ENCODE results near the gene SLC6A8. TPM values are rescaled to one million over a fixed set of nuclear protein-coding genes. Genes with fewer than 3 reads are reported as not detected.

The SLC6A8 gene
- total RNA-seq, 1 donor from 2014 or later = 13.0 TPM

- H3K27me3 ChIP-seq (ENCODE audit: control insufficient read depth in 3 of 3, insufficient read depth in 3 of 3, low read length in 3 of 3) = peaks cover 8 to 12% (median 12%) of the 10 kb centered on the region in 3 donors
- no peak overlapping the region for H3K9ac ChIP-seq (ENCODE audit: low read depth in 1 of 3, low read length in 3 of 3)
- H3K4me1 ChIP-seq (ENCODE audit: control insufficient read depth in 3 of 3, insufficient read depth in 3 of 3, low read length in 3 of 3) = peaks cover 6 to 9% (median 7%) of the 10 kb centered on the region in 3 donors
- no peaks in the 10 kb centered on the region for H3K9me3 ChIP-seq (ENCODE audit: control insufficient read depth in 3 of 3, low read length in 3 of 3)
- H3K36me3 ChIP-seq (ENCODE audit: control insufficient read depth in 3 of 3, insufficient read depth in 3 of 3, low read length in 3 of 3) = no peaks in the 10 kb centered on the region
- H3K4me3 ChIP-seq (ENCODE audit: low read length in 3 of 3) = no peak overlapping the region
- no peak overlapping the region for H3K27ac ChIP-seq (ENCODE audit: low read depth, low read length)
These were observed 21.9 kb upstream of the SLC6A8 start for GRCh38 chrX:153665726-153666306.

- no peaks in the 10 kb centered on the region for H3K36me3 ChIP-seq (ENCODE audit: control insufficient read depth in 3 of 3, insufficient read depth in 3 of 3, low read length in 3 of 3)
- H3K27me3 ChIP-seq (ENCODE audit: control insufficient read depth in 3 of 3, insufficient read depth in 3 of 3, low read length in 3 of 3) = peaks cover 3 to 16% (median 5%) of the 10 kb centered on the region in 3 donors
- no peak overlapping the region for H3K9ac ChIP-seq (ENCODE audit: low read depth in 1 of 3, low read length in 3 of 3)
These were observed 20.3 kb upstream of the SLC6A8 start for GRCh38 chrX:153667281-153667955.

DNA sequence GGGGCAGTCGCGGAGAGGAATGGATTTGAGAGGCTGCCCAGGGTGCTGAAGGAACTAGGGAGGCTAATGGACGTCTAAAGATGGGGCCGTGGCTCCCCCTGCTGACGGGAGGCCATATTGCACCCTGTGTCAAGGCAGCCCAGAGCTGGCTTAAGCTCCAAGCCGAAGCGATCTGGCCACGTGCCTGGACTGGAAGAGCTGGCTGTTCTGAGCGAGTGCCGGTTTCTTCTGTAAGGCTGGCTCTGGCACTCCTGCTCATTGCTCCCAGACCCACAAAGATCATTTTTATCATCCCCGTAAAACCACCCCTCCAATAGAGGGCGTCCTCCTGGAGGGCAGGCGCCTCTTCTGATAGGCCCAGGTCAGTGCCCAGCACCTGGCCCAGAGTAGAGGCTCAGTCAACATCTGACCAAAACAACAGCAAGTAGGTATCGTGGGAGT, 19.8 kb upstream of the SLC6A8 start:
- Histone ChIP-seq H3K9me3 (ENCODE audit: control insufficient read depth in 3 of 3, low read length in 3 of 3) (no peaks in the 10 kb centered on the region), H3K4me3 (ENCODE audit: low read length in 3 of 3) (no peak overlapping the region), H3K9ac (ENCODE audit: low read depth in 1 of 3, low read length in 3 of 3) (no peak overlapping the region), H3K36me3 (ENCODE audit: control insufficient read depth in 3 of 3, insufficient read depth in 3 of 3, low read length in 3 of 3) (no peaks in the 10 kb centered on the region), H3K27me3 (ENCODE audit: control insufficient read depth in 3 of 3, insufficient read depth in 3 of 3, low read length in 3 of 3) (peaks cover 3 to 16% (median 5%) of the 10 kb centered on the region in 3 donors), H3K27ac (ENCODE audit: low read depth, low read length) (no peak overlapping the region), H3K4me1 (ENCODE audit: control insufficient read depth in 3 of 3, insufficient read depth in 3 of 3, low read length in 3 of 3) (peaks cover 6 to 9% (median 7%) of the 10 kb centered on the region in 3 donors)

More at GRCh38 chrX:153667281-153667955, 20.3 kb upstream of the SLC6A8 start:
- no peaks in the 10 kb centered on the region for H3K9me3 ChIP-seq (ENCODE audit: control insufficient read depth in 3 of 3, low read length in 3 of 3)
- H3K4me1 ChIP-seq (ENCODE audit: control insufficient read depth in 3 of 3, insufficient read depth in 3 of 3, low read length in 3 of 3) = peaks cover 6 to 9% (median 7%) of the 10 kb centered on the region in 3 donors
- no peak overlapping the region for H3K4me3 ChIP-seq (ENCODE audit: low read length in 3 of 3)
- H3K27ac ChIP-seq (ENCODE audit: low read depth, low read length) = no peak overlapping the region

DNA sequence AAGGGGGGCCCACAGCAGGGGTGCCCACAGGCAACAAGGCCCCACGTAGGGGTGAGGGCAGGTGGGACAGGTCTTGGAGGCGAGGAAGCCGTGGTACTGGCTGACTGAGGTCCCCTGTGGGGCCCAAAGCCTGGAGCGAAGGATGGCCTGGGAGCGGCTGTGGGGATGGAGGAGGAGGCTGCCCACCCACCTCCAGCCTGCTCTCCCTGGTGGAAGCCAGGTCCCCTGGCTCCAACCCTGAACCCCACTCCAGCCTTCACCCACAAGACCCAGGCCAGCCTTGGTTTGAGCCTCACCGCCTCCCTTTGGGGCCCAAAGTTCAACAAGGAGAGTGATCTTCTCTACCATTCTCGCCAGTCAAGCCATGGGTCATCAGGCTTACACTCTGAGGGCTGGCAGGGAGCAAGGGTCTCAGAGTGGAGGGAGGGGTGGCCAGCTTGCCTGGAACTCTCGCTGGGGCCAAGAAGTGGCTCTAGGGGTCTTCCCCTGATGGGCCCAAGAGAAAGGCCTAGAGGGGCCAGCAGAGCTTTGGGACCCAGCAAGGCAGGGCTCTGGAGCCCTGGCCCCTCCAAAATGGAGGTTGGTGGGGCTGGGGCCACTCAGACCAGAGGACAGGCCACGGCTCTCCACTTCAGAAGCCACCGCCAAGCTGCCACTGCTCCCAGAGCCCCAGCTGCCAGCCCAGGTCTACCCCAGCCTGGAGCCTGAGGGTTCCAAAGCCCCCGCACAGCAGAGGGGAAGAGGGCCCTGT, 19.1 kb upstream of the SLC6A8 start:
- Histone ChIP-seq H3K9me3 (ENCODE audit: control insufficient read depth in 3 of 3, low read length in 3 of 3) (no peaks in the 10 kb centered on the region), H3K27me3 (ENCODE audit: control insufficient read depth in 3 of 3, insufficient read depth in 3 of 3, low read length in 3 of 3) (peaks cover 3 to 16% (median 5%) of the 10 kb centered on the region in 3 donors), H3K27ac (ENCODE audit: low read depth, low read length) (no peak overlapping the region), H3K4me1 (ENCODE audit: control insufficient read depth in 3 of 3, insufficient read depth in 3 of 3, low read length in 3 of 3) (peaks cover 6 to 9% (median 7%) of the 10 kb centered on the region in 3 donors), H3K4me3 (ENCODE audit: low read length in 3 of 3) (no peak overlapping the region), H3K9ac (ENCODE audit: low read depth in 1 of 3, low read length in 3 of 3) (no peak overlapping the region), H3K36me3 (ENCODE audit: control insufficient read depth in 3 of 3, insufficient read depth in 3 of 3, low read length in 3 of 3) (no peaks in the 10 kb centered on the region)

DNA sequence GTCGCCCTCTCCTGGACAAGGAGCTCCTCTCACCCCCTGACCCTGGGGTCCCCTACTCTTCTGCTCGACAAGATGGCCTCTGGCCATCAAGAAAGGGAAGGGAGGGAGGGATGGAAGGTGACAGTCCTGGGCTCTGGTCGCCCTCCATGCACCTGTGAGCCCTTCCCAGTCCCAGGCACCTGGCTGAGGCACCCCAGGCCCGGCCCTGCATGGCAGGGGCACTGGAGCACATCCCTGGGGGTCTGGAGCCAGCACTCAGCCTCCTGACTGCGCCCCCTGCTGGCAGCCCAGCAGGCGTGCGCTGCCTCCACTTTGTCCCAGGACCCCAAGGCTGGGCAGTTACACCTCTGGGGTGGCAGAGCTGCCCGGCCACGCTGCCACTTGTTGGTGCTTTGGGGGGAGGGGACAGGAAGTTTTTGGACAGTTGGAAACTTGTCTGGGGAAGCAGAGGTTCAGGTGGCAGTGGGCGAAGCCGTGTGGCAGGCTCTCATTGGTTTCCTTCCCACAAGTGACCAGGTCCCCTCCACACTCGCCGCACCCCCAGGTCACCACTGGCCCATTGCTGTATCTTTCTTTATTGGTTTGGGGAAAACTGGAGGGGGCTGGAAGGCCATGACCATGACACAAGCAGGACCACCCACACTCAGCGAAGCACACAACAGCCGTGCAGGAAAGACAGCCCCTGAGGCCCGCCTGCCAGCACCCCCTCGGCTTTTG, 18.4 kb upstream of the SLC6A8 start:
- Histone ChIP-seq H3K27ac (ENCODE audit: low read depth, low read length) (no peak overlapping the region), H3K4me3 (ENCODE audit: low read length in 3 of 3) (no peak overlapping the region), H3K4me1 (ENCODE audit: control insufficient read depth in 3 of 3, insufficient read depth in 3 of 3, low read length in 3 of 3) (peaks cover 6 to 9% (median 7%) of the 10 kb centered on the region in 3 donors), H3K36me3 (ENCODE audit: control insufficient read depth in 3 of 3, insufficient read depth in 3 of 3, low read length in 3 of 3) (no peaks in the 10 kb centered on the region), H3K27me3 (ENCODE audit: control insufficient read depth in 3 of 3, insufficient read depth in 3 of 3, low read length in 3 of 3) (peaks cover 5 to 21% (median 9%) of the 10 kb centered on the region in 3 donors), H3K9me3 (ENCODE audit: control insufficient read depth in 3 of 3, low read length in 3 of 3) (no peaks in the 10 kb centered on the region), H3K9ac (ENCODE audit: low read depth in 1 of 3, low read length in 3 of 3) (no peak overlapping the region)

DNA sequence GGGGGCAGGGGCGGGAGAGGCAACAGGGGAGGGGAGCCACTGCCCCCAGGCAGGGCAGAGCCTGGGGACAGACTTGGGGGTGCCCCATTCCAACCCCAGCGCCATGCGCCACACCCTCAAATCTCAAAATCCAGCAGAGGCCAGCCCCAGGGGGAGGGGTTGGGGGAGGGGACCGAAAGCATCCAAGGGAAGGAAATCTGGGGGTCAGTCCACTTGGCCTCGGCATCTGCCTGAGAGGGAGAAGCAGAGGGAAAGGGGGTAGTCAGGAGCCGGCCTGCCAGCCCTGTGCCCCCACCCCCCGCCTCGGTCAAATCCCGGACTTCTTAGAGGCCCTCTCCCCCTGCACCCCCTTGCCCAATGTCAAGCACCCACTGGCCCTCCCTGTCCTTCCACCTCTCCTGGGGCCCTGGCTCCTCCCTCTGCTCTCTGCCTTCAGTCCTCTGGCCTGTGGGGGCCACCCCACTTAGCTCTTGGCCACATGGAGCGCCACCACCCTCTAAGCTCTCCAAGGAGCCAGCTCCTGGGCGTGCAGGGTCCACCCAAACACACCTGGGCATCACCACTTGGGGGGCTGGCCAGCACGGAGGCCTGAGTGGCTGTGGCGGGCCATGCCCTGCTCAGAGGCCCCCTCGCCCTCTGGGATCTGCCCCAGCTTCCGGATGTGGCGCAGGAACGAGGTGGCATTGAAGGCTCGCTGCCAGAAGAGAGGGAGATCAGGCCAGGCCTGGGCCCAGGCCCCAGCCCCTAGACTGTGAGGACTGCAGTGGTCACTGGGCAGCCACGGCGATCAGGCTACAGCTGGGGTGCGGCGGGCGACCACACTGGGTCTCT, 17.6 kb upstream of the SLC6A8 start:
- Histone ChIP-seq H3K9me3 (ENCODE audit: control insufficient read depth in 3 of 3, low read length in 3 of 3) (no peaks in the 10 kb centered on the region), H3K9ac (ENCODE audit: low read depth in 1 of 3, low read length in 3 of 3) (no peak overlapping the region), H3K27me3 (ENCODE audit: control insufficient read depth in 3 of 3, insufficient read depth in 3 of 3, low read length in 3 of 3) (peaks cover 5 to 24% (median 11%) of the 10 kb centered on the region in 3 donors), H3K27ac (ENCODE audit: low read depth, low read length) (no peak overlapping the region), H3K4me3 (ENCODE audit: low read length in 3 of 3) (no peak overlapping the region), H3K36me3 (ENCODE audit: control insufficient read depth in 3 of 3, insufficient read depth in 3 of 3, low read length in 3 of 3) (no peaks in the 10 kb centered on the region), H3K4me1 (ENCODE audit: control insufficient read depth in 3 of 3, insufficient read depth in 3 of 3, low read length in 3 of 3) (peaks cover 6 to 9% (median 7%) of the 10 kb centered on the region in 3 donors)

- no peaks in the 10 kb centered on the region for H3K9me3 ChIP-seq (ENCODE audit: control insufficient read depth in 3 of 3, low read length in 3 of 3)
- H3K9ac ChIP-seq (ENCODE audit: low read depth in 1 of 3, low read length in 3 of 3) = no peak overlapping the region
- H3K27ac ChIP-seq (ENCODE audit: low read depth, low read length) = no peak overlapping the region
- H3K27me3 ChIP-seq (ENCODE audit: control insufficient read depth in 3 of 3, insufficient read depth in 3 of 3, low read length in 3 of 3) = peaks cover 5 to 18% (median 10%) of the 10 kb centered on the region in 3 donors
- H3K4me3 ChIP-seq (ENCODE audit: low read length in 3 of 3) = no peak overlapping the region
- H3K36me3 ChIP-seq (ENCODE audit: control insufficient read depth in 3 of 3, insufficient read depth in 3 of 3, low read length in 3 of 3) = no peaks in the 10 kb centered on the region
- peaks cover 6 to 9% (median 7%) of the 10 kb centered on the region in 3 donors for H3K4me1 ChIP-seq (ENCODE audit: control insufficient read depth in 3 of 3, insufficient read depth in 3 of 3, low read length in 3 of 3)
These were observed 16.8 kb upstream of the SLC6A8 start for GRCh38 chrX:153670748-153671588.

- H3K9me3 ChIP-seq (ENCODE audit: control insufficient read depth in 3 of 3, low read length in 3 of 3) = no peaks in the 10 kb centered on the region
- H3K9ac ChIP-seq (ENCODE audit: low read depth in 1 of 3, low read length in 3 of 3) = no peak overlapping the region
- H3K4me1 ChIP-seq (ENCODE audit: control insufficient read depth in 3 of 3, insufficient read depth in 3 of 3, low read length in 3 of 3) = peaks cover 6 to 9% (median 7%) of the 10 kb centered on the region in 3 donors
- H3K36me3 ChIP-seq (ENCODE audit: control insufficient read depth in 3 of 3, insufficient read depth in 3 of 3, low read length in 3 of 3) = no peaks in the 10 kb centered on the region
- H3K4me3 ChIP-seq (ENCODE audit: low read length in 3 of 3) = no peak overlapping the region
- H3K27me3 ChIP-seq (ENCODE audit: control insufficient read depth in 3 of 3, insufficient read depth in 3 of 3, low read length in 3 of 3) = peaks cover 5 to 15% (median 8%) of the 10 kb centered on the region in 3 donors
- no peak overlapping the region for H3K27ac ChIP-seq (ENCODE audit: low read depth, low read length)
These were observed 15.9 kb upstream of the SLC6A8 start for GRCh38 chrX:153671589-153672530.

Data from skeletal muscle tissue (tissue), 4 donors.